H9 (cell line): ENCODE measurements around the gene FAM110C. TPM values are rescaled to one million over a fixed set of nuclear protein-coding genes. Genes with fewer than 3 reads are reported as not detected.

Source experiments
- DNase-seq: peaks from one replicate; pipeline ENCODE4 v3.0.0-alpha.2; 2017
- H2AFZ ChIP-seq: one replicate; pipeline ENCODE4 v1.6.1; 2013; ENCODE audit warnings: mild to moderate bottlenecking, low read length, control low read depth, moderate library complexity
- H2AK5ac ChIP-seq: 2 replicates; pipeline ENCODE4 v1.6.1; 2013; ENCODE audit warnings: low read length, control low read depth, mixed read lengths; ENCODE audit not compliant: insufficient read length
- H2BK120ac ChIP-seq: one replicate; pipeline ENCODE4 v1.6.1; 2013; ENCODE audit warnings: low read depth, mild to moderate bottlenecking, low read length, control low read depth, inconsistent platforms; ENCODE audit not compliant: poor library complexity, severe bottlenecking
- H2BK12ac ChIP-seq: 2 replicates; pipeline ENCODE4 v1.6.1; 2013; ENCODE audit warnings: low read length, control low read depth, mixed read lengths, low read depth; ENCODE audit not compliant: insufficient read length
- H2BK15ac ChIP-seq: 2 replicates; pipeline ENCODE4 v1.6.1; 2013; ENCODE audit warnings: low read depth, low read length, control low read depth
- H2BK20ac ChIP-seq: one replicate; pipeline ENCODE4 v1.6.1; 2013; ENCODE audit warnings: low read depth, mild to moderate bottlenecking, low read length, control low read depth, inconsistent platforms; ENCODE audit not compliant: poor library complexity, severe bottlenecking
- H2BK5ac ChIP-seq: 2 replicates; pipeline ENCODE4 v1.6.1; 2013; ENCODE audit warnings: low read length, control low read depth, mixed read lengths; ENCODE audit not compliant: insufficient read length
- H3K14ac ChIP-seq: 2 replicates; pipeline ENCODE4 v1.6.1; 2013; ENCODE audit warnings: low read length, control low read depth; ENCODE audit not compliant: insufficient read depth
- H3K18ac ChIP-seq: 2 replicates; pipeline ENCODE4 v1.6.1; 2013; ENCODE audit warnings: low read depth, mild to moderate bottlenecking, mixed read lengths, low read length, control low read depth; ENCODE audit not compliant: insufficient read length
- H3K23ac ChIP-seq: 2 replicates; pipeline ENCODE4 v1.6.1; 2013; ENCODE audit warnings: low read length, control low read depth, mixed read lengths, low read depth; ENCODE audit not compliant: insufficient read length
- H3K23me2 ChIP-seq: 2 replicates; pipeline ENCODE4 v1.6.1; 2013; ENCODE audit warnings: low read depth, mild to moderate bottlenecking, mixed read lengths, low read length, control low read depth; ENCODE audit not compliant: insufficient read length, poor library complexity, severe bottlenecking
- H3K27ac ChIP-seq: 2 replicates; pipeline ENCODE4 v1.5.1; 2013; ENCODE audit warnings: low read length, control low read depth, mixed read lengths, low read depth; ENCODE audit not compliant: insufficient read length
- H3K27me3 ChIP-seq: 2 replicates; pipeline ENCODE4 v1.6.1; 2013; ENCODE audit warnings: low read length, control low read depth, inconsistent platforms; ENCODE audit not compliant: insufficient read depth
- H3K4ac ChIP-seq: 2 replicates; pipeline ENCODE4 v1.6.1; 2013; ENCODE audit warnings: low read depth, mild to moderate bottlenecking, control low read depth, inconsistent platforms, low read length, moderate library complexity
- H3K4me1 ChIP-seq: 2 replicates; pipeline ENCODE4 v1.6.1; 2013; ENCODE audit warnings: low read length, control low read depth, inconsistent platforms; ENCODE audit not compliant: insufficient read depth
- H3K4me2 ChIP-seq: 2 replicates; pipeline ENCODE4 v1.6.1; 2013; ENCODE audit warnings: low read length, control low read depth, mixed read lengths; ENCODE audit not compliant: insufficient read length, insufficient read depth
- H3K56ac ChIP-seq: 2 replicates; pipeline ENCODE4 v1.6.1; 2013; ENCODE audit warnings: low read depth, mild to moderate bottlenecking, mixed read lengths, low read length, control low read depth; ENCODE audit not compliant: insufficient read length
- H3K79me1 ChIP-seq: 2 replicates; pipeline ENCODE4 v1.6.1; 2013; ENCODE audit warnings: low read depth, mild to moderate bottlenecking, moderate library complexity, low read length, control low read depth, inconsistent platforms; ENCODE audit not compliant: insufficient read depth, poor library complexity, severe bottlenecking
- H3K79me2 ChIP-seq: 2 replicates; pipeline ENCODE4 v1.6.1; 2013; ENCODE audit warnings: low read length, control low read depth, inconsistent platforms; ENCODE audit not compliant: insufficient read depth
- H3K9ac ChIP-seq: 2 replicates; pipeline ENCODE4 v1.6.1; 2013; ENCODE audit warnings: low read length, control low read depth, mixed read lengths; ENCODE audit not compliant: insufficient read length; ENCODE audit errors: extremely low read depth
- H3K9me3 ChIP-seq: one replicate; pipeline ENCODE4 v1.6.1; 2013; ENCODE audit warnings: low read depth, low read length, inconsistent platforms; ENCODE audit not compliant: control insufficient read depth
- H3T11ph ChIP-seq: one replicate; pipeline ENCODE4 v1.6.1; 2013; ENCODE audit warnings: mild to moderate bottlenecking, low read length, control low read depth, inconsistent platforms
- H4K20me1 ChIP-seq: one replicate; pipeline ENCODE4 v1.6.1; 2013; ENCODE audit not compliant: control insufficient read depth, insufficient read length, insufficient read depth
- H4K5ac ChIP-seq: 2 replicates; pipeline ENCODE4 v1.6.1; 2013; ENCODE audit warnings: low read depth, mild to moderate bottlenecking, mixed read lengths, low read length, control low read depth; ENCODE audit not compliant: insufficient read length
- H4K8ac ChIP-seq: replicated peaks from 2 replicates; pipeline ENCODE4 v1.6.1; 2013; ENCODE audit warnings: low read length, control low read depth, mixed read lengths, low read depth; ENCODE audit not compliant: insufficient read length
- H4K91ac ChIP-seq: 2 replicates; pipeline ENCODE4 v1.6.1; 2013; ENCODE audit warnings: low read depth, mild to moderate bottlenecking, moderate library complexity, mixed read lengths, low read length, control low read depth; ENCODE audit not compliant: insufficient read length
- H3K27ac Mint-ChIP-seq, 3 experiments: 2 replicates in 2 of 3; 3 replicates in 1 of 3; pipeline ENCODE4 v1.8.0; 2020 to 2021; ENCODE audit warnings: mixed read lengths in 3 of 3, mild to moderate bottlenecking in 1 of 3, moderate library complexity in 1 of 3
- H3K27me3 Mint-ChIP-seq: 2 replicates; pipeline ENCODE4 v1.8.0; 2021; ENCODE audit warnings: low read depth, mild to moderate bottlenecking, moderate library complexity, mixed read lengths
- H3K36me3 Mint-ChIP-seq, 3 experiments: 2 replicates in 2 of 3; 3 replicates in 1 of 3; pipeline ENCODE4 v1.8.0; 2020 to 2021; ENCODE audit warnings: low read depth in 3 of 3, mixed read lengths in 3 of 3; ENCODE audit not compliant: insufficient read depth in 1 of 3
- H3K4me1 Mint-ChIP-seq, 2 experiments: 2 replicates each; pipeline ENCODE4 v1.8.0; 2020; ENCODE audit warnings: mixed read lengths in 2 of 2
- H3K4me3 Mint-ChIP-seq, 2 experiments: 2 replicates in 1 of 2; 3 replicates in 1 of 2; pipeline ENCODE4 v1.8.0; 2020 to 2021; ENCODE audit warnings: mild to moderate bottlenecking in 2 of 2, mixed read lengths in 2 of 2, moderate library complexity in 1 of 2
- H3K9me3 Mint-ChIP-seq, 2 experiments: 2 replicates in 1 of 2; 3 replicates in 1 of 2; pipeline ENCODE4 v1.8.0; 2020; ENCODE audit warnings: mild to moderate bottlenecking in 2 of 2, mixed read lengths in 2 of 2, moderate library complexity in 1 of 2
- CTCF ChIP-seq: fragments of 200-600 bp; sonication (generic); conservative IDR thresholded peaks from 3 replicates; pipeline ENCODE4 v1.8.0; 2021; ENCODE audit warnings: antibody characterized with exemption, mild to moderate bottlenecking
- WGBS: extraction: QIAGEN DNeasy Blood & Tissue Kit; methylation state at CpG from one replicate; pipeline ENCODE4 v1.1.7; 2013; ENCODE audit warnings: missing lambda C conversion rate, low lambda C conversion rate, mixed read lengths; ENCODE audit not compliant: insufficient read length; ENCODE audit errors: extremely low coverage; 5-methylcytosine and 5-hydroxymethylcytosine counted together
- total RNA-seq: library from RNA; stranded (reverse); gene quantifications from 2 replicates; pipeline ENCODE4 v1.2.1, GENCODE V29; 2021

FAM110C gene
- total RNA-seq, 1 experiment from 2014 or later: 3.4 TPM

- H3K79me2 ChIP-seq: no peaks in the 10 kb centered on the region
- H2AFZ ChIP-seq: no peak overlapping the region
- no peak overlapping the region for H3K4ac ChIP-seq
- no peaks in the 10 kb centered on the region for H3K79me1 ChIP-seq
- no peak overlapping the region for H2BK20ac ChIP-seq
- DNase-seq: no peak
- no peak overlapping the region for H3T11ph ChIP-seq
- Mint-ChIP-seq H3K27ac (no peak overlapping the region), H3K27me3 (no peaks in the 10 kb centered on the region; the same call in 1 of the 2 replicates), H3K4me1 (no peaks in the 10 kb centered on the region), H3K36me3 (peaks cover 0 to 7% (median 1%) of the 10 kb centered on the region in 3 experiments; a peak in 2 of 7 replicates), H3K4me3 (no peak overlapping the region), H3K9me3 (peaks cover 5 to 12% of the 10 kb centered on the region in 2 experiments; a peak in 4 of 5 replicates)
- H2BK5ac ChIP-seq: no peak overlapping the region
- no peak for TF ChIP-seq CTCF
- no peak overlapping the region for H4K91ac ChIP-seq
- no peaks in the 10 kb centered on the region for H4K20me1 ChIP-seq
- no peak overlapping the region for H4K5ac ChIP-seq
- no peak overlapping the region for H2BK120ac ChIP-seq
- WGBS: no CpG with 5 or more reads among the region's 4 CpGs
- no peak overlapping the region for H4K8ac ChIP-seq
- H2BK15ac ChIP-seq: no peak overlapping the region
- no peak overlapping the region for H3K23ac ChIP-seq
- H3K14ac ChIP-seq: no peak overlapping the region
- H3K56ac ChIP-seq: no peak overlapping the region
- no peak overlapping the region for H2BK12ac ChIP-seq
- H3K4me1 ChIP-seq: no peaks in the 10 kb centered on the region
- no peak overlapping the region for H2AK5ac ChIP-seq
- H3K9ac ChIP-seq: no peak overlapping the region
- H3K27me3 ChIP-seq: no peaks in the 10 kb centered on the region
- peaks cover 16% of the 10 kb centered on the region for H3K9me3 ChIP-seq
- no peak overlapping the region for H3K27ac ChIP-seq
- H3K23me2 ChIP-seq: no peaks in the 10 kb centered on the region
- H3K18ac ChIP-seq: no peak overlapping the region
- H3K4me2 ChIP-seq: no peak overlapping the region
Measured at GRCh38 chr2:55587-56448, 9.5 kb upstream of the FAM110C start.
